ENCODE data around the gene TSEN2. TPM values are rescaled to one million over a fixed set of nuclear protein-coding genes. Genes with fewer than 3 reads are reported as not detected.

Gene TSEN2
- total RNA-seq, 4 donors from 2014 or later: 17.0 to 38.3 (median 21.9) TPM

- ATAC-seq (ENCODE audit: low FRiP score) (no peak), DNase-seq (ENCODE audit: low spot score) (no peak)
- TF ChIP-seq, protein P1, sequence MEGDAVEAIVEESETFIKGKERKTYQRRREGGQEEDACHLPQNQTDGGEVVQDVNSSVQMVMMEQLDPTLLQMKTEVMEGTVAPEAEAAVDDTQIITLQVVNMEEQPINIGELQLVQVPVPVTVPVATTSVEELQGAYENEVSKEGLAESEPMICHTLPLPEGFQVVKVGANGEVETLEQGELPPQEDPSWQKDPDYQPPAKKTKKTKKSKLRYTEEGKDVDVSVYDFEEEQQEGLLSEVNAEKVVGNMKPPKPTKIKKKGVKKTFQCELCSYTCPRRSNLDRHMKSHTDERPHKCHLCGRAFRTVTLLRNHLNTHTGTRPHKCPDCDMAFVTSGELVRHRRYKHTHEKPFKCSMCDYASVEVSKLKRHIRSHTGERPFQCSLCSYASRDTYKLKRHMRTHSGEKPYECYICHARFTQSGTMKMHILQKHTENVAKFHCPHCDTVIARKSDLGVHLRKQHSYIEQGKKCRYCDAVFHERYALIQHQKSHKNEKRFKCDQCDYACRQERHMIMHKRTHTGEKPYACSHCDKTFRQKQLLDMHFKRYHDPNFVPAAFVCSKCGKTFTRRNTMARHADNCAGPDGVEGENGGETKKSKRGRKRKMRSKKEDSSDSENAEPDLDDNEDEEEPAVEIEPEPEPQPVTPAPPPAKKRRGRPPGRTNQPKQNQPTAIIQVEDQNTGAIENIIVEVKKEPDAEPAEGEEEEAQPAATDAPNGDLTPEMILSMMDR (IDR thresholded peaks at IDR 0.05): peak in 2 of 3 donors; percentile 21 to 41
Observed at GRCh38 chr3:12479919-12480427, 4.3 kb upstream of the TSEN2 start.

DNA sequence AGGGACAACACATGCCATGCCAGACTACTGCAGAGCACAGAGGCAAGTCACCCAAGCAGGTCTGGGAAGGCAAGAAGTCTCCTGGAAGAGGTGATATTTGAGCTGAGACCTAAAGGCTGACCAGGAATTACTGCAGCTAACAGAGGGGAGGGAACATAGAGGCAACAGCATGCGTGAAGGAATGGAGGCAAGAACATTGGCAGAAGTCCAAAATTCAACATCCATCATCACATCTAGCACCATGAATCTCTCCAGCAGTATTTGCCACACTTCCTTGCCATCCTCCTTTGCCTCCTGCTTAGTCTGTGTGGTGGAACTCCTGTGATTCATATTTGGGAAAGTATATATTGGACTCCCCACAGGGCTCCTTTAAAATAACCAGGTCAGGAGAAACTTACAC, 870 bp upstream of the TSEN2 start:
- TF ChIP-seq, protein P1 (IDR thresholded peaks at IDR 0.05): no peak
- no peak for ATAC-seq (ENCODE audit: low FRiP score)
- DNase-seq (ENCODE audit: low spot score): no peak

DNA sequence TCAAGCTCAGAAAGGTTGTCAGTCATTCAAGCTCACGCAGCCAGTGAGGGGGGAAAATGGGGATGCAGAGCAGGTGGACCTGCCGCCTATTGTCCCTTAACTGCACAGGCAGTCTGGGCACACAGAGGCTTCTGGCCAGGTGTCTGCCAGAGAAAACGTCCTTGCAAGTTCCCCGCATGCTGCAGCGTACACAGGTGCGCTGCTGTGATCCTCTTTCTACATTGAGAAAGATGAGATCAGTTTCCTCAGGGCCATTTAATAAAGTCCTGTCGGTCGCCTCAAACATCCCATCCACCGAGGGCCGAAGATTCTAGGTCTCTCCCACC, 445 bp upstream of the TSEN2 start:
- DNase-seq (ENCODE audit: low spot score) (no peak), ATAC-seq (ENCODE audit: low FRiP score) (no peak)
- TF ChIP-seq, protein P1 (IDR thresholded peaks at IDR 0.05): no peak

DNA sequence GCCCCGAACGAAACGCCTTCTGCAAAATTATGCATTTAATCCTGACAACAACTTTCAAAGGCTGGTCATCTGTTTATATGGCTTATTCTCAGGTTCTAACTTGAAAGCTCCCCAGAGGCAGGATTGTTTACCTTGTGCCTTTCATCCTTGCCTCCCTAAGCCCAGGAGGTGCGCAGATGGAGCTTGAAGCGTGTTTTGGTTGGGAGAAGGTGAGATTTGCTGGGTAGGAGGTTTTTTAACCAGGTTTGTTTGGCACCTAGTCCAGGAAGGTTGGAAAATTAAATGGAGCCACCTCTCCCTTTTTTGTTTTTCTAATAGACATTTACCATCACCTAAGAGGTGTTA, 675 bp downstream of the TSEN2 start:
- DNase-seq (ENCODE audit: low spot score) (no peak), ATAC-seq (ENCODE audit: low FRiP score) (no peak)
- TF ChIP-seq, protein P1 (IDR thresholded peaks at IDR 0.05): no peak

DNA sequence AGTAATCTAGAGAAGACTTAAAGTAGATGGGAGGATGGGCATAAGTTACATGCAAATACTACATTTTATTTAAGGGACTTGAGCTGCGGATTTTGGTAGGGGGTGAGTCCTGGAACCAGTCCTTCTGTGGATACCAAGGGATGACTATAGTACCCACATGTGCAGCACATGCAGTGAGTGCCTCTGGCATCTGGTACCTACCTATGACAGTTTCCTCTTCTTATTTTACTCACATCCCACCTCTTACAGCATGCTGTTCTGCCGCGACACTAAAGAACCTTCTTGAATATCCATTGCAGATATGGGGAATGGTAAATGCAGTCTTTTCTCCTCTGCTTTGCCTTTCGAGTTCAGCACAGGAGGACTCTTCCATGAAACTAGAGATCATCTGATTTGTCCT, 1.7 kb downstream of the TSEN2 start:
- no peak for DNase-seq (ENCODE audit: low spot score)
- no peak for ATAC-seq (ENCODE audit: low FRiP score)
- TF ChIP-seq, protein P1 (IDR thresholded peaks at IDR 0.05): no peak

DNA sequence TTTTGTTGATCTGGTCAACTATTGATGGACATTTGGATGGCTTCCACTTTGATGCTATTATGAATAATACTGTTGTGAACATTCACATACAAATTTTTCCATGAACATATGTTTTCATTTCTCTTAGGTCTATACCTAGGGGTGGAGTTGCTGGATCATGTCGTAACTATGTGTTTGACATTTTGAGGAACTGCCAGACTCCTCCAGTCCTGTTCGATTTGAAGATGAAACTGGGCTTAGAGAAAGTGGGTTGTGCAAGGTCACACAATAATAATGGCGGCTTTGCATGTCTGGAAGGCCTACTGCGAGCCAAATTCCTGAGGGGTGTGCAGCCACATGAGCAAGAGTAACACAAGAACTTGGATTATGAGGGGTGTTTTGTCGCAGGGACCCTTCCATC, 2.6 kb downstream of the TSEN2 start:
- ATAC-seq (ENCODE audit: low FRiP score): no peak
- TF ChIP-seq, protein P1 (IDR thresholded peaks at IDR 0.05): no peak

GRCh38 chr3:12487336-12487735, 3.1 kb downstream of the TSEN2 start:
- TF ChIP-seq, protein P1 (IDR thresholded peaks at IDR 0.05): no peak
- ATAC-seq (ENCODE audit: low FRiP score) (no peak), DNase-seq (ENCODE audit: low spot score) (no peak)

More for the DNA sequence above, 2.6 kb downstream of the TSEN2 start:
- DNase-seq (ENCODE audit: low spot score): no peak

Measured in omental fat pad (tissue), 4 donors.